DOHH2 (cell line): ENCODE data around the gene ZIC1.

ENCODE experiments used
- H3F3A ChIP-seq: fragments of 200-600 bp; sonication (generic), shearing (Covaris generic); 2 replicates; pipeline ENCODE4 v1.6.0; 2016; ENCODE audit warnings: antibody characterized with exemption, mild to moderate bottlenecking; ENCODE audit not compliant: control insufficient read depth, insufficient read depth
- H3K27ac ChIP-seq: fragments of 200-600 bp; sonication (generic); 2 replicates; pipeline ENCODE4 v1.5.1; 2014; ENCODE audit warnings: low read depth, mild to moderate bottlenecking, low read length, moderate library complexity
- H3K27me3 ChIP-seq: fragments of 200-600 bp; sonication (generic); 2 replicates; pipeline ENCODE4 v1.6.1; 2014; ENCODE audit warnings: mild to moderate bottlenecking, low read length, mixed read lengths; ENCODE audit not compliant: control insufficient read depth
- H3K36me3 ChIP-seq: fragments of 200-600 bp; sonication (generic); 2 replicates; pipeline ENCODE4 v1.6.1; 2014; ENCODE audit warnings: mild to moderate bottlenecking, low read length, moderate library complexity, mixed read lengths; ENCODE audit not compliant: control insufficient read depth
- H3K4me1 ChIP-seq: fragments of 200-600 bp; sonication (generic); 2 replicates; pipeline ENCODE4 v1.6.1; 2014; ENCODE audit warnings: mild to moderate bottlenecking, low read length, mixed read lengths; ENCODE audit not compliant: control insufficient read depth
- H3K4me2 ChIP-seq: fragments of 200-600 bp; sonication (generic); 2 replicates; pipeline ENCODE4 v1.6.0; 2014; ENCODE audit warnings: mild to moderate bottlenecking, low read length, moderate library complexity
- H3K4me3 ChIP-seq: fragments of 200-600 bp; sonication (generic); 2 replicates; pipeline ENCODE4 v1.5.1; 2014; ENCODE audit warnings: mild to moderate bottlenecking, low read length, mixed read lengths
- H3K79me2 ChIP-seq: fragments of 200-600 bp; sonication (generic); 2 replicates; pipeline ENCODE4 v1.6.1; 2014; ENCODE audit warnings: mild to moderate bottlenecking, low read length, mixed read lengths; ENCODE audit not compliant: control insufficient read depth
- H3K9me2 ChIP-seq: fragments of 200-600 bp; sonication (generic); replicated peaks from 2 replicates; pipeline ENCODE4 v1.6.1; 2014; ENCODE audit warnings: mild to moderate bottlenecking, low read length, mixed read lengths; ENCODE audit not compliant: control insufficient read depth
- H3K9me3 ChIP-seq: fragments of 200-600 bp; sonication (generic); 2 replicates; pipeline ENCODE4 v1.6.1; 2014; ENCODE audit warnings: antibody characterized with exemption, low read length, mixed read lengths; ENCODE audit not compliant: control insufficient read depth, insufficient read depth
- H4K20me1 ChIP-seq: fragments of 200-600 bp; sonication (generic); 2 replicates; pipeline ENCODE4 v1.6.0; 2014; ENCODE audit warnings: low read depth, mild to moderate bottlenecking, antibody characterized with exemption, low read length, moderate library complexity; ENCODE audit not compliant: control insufficient read depth, insufficient read depth
- EZH2phosphoT487 ChIP-seq: fragments of 200-600 bp; sonication (generic); IDR thresholded peaks from 2 replicates; pipeline ENCODE4 v1.6.1; 2017; ENCODE audit warnings: borderline replicate concordance, mild to moderate bottlenecking, antibody characterized with exemption, low read length, moderate library complexity, mixed read lengths
- TF ChIP-seq, protein P1 (sequence below): fragments of 200-600 bp; sonication (generic); IDR thresholded peaks from one replicate; pipeline ENCODE4 v1.5.1; 2014; ENCODE audit warnings: antibody characterized with exemption, mild to moderate bottlenecking, low read depth, low read length; ENCODE audit not compliant: poor library complexity, severe bottlenecking

Gene ZIC1

DNA sequence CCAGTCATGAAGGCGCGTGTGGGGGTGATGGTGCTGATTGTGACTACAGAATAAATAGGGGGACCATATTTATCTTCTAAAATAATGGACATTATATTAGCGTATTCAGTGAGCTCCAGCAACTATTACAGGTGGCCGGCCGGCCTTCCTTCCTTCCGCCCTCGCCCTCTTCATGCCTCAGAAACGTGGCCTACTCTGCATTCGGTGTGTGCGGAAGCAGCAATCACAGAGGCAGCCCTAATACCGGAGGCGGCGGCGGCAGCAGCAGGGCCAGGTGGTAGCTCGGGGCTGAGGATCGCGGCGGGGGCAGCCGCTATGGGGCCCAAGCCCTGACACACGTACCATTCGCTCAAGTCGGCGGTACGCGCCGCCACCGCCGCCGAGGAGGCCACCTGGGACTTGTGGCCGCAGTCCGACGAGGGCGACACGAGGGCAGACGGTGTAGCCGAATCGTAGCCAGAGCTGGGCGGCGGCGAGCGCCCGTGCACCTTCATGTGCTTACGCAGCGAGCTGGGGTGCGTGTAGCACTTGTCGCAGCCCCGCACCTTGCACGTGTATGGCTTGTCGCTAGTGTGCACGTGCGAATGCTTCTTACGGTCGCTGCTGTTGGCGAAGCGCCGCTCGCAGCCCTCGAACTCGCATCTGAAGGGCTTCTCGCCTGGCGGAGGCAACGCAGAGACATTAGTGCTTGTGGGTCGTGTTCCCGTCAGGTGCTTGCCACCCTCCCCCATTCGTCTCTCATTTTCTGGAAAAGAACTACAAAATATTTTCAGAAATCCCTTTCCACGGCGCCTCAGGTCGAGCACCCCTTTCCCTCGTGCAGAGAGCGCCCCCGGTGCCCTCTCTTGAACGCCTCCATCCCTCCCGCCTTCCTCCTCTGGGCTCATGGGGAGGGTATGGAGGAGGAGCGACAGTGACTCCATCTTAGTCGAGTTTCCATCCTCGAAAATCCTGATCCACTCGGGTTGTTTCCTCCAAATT, 18.3 kb upstream of the ZIC1 start:
- Histone ChIP-seq H3K27ac (no peak overlapping the region), H3K9me3 (peaks cover 1% of the 10 kb centered on the region), H3K9me2 (no peaks in the 10 kb centered on the region), H3K4me3 (no peak overlapping the region), H3K4me1 (no peaks in the 10 kb centered on the region), H3K36me3 (no peaks in the 10 kb centered on the region), H4K20me1 (no peaks in the 10 kb centered on the region), H3K4me2 (no peak overlapping the region), H3K79me2 (no peaks in the 10 kb centered on the region), H3K27me3 (no peaks in the 10 kb centered on the region), H3F3A (no peaks in the 10 kb centered on the region)
- TF ChIP-seq EZH2phosphoT487: no peak
- TF ChIP-seq, protein P1, sequence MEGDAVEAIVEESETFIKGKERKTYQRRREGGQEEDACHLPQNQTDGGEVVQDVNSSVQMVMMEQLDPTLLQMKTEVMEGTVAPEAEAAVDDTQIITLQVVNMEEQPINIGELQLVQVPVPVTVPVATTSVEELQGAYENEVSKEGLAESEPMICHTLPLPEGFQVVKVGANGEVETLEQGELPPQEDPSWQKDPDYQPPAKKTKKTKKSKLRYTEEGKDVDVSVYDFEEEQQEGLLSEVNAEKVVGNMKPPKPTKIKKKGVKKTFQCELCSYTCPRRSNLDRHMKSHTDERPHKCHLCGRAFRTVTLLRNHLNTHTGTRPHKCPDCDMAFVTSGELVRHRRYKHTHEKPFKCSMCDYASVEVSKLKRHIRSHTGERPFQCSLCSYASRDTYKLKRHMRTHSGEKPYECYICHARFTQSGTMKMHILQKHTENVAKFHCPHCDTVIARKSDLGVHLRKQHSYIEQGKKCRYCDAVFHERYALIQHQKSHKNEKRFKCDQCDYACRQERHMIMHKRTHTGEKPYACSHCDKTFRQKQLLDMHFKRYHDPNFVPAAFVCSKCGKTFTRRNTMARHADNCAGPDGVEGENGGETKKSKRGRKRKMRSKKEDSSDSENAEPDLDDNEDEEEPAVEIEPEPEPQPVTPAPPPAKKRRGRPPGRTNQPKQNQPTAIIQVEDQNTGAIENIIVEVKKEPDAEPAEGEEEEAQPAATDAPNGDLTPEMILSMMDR: no peak

DNA sequence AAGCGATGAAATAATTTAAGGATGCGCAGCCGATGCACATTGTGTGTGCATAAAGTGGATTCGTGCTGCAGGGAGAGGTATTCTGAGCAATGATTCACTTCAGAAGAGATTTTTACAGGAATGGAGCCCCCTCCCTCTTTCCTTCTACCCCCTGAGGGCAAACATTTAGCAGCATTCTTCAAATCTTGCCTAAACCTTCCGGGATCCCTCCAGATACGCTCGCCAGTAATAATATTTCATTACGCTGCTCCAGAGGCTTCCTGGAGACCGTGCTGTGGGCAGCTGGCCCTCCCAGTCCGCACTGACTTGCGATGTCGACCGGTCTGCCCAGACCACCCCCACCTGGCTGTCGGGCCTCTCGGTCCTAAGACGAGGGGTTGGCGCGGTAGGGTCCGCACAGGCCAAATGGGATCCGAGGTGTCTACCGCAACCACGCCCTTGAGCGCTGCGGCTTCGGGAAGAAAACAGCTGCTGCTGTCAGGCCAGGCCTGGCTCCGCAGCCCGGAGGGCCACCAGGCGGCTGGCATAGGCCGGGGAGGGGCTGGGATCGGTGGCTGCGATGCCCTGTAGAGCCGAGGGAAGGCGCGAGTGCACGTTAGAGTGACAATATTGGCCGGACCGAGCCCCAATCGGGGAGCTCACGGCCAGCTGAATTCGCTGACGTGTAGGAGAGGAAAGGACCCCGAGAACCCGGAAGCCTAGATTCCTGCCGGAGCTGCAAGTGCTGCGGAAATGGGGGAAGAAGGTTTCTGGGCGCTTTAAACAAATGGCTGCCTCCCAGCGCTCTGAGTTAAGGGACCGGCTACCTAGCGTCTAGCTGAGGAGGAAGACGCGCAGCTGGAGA, 17.2 kb upstream of the ZIC1 start:
- Histone ChIP-seq H3K27me3 (no peaks in the 10 kb centered on the region), H3K4me1 (no peaks in the 10 kb centered on the region), H3F3A (no peaks in the 10 kb centered on the region), H3K9me3 (peaks cover 6% of the 10 kb centered on the region), H4K20me1 (no peaks in the 10 kb centered on the region), H3K4me3 (no peak overlapping the region), H3K9me2 (no peaks in the 10 kb centered on the region), H3K4me2 (no peak overlapping the region), H3K36me3 (no peaks in the 10 kb centered on the region), H3K79me2 (no peaks in the 10 kb centered on the region), H3K27ac (no peak overlapping the region)
- TF ChIP-seq, protein P1: no peak
- no peak for TF ChIP-seq EZH2phosphoT487

DNA sequence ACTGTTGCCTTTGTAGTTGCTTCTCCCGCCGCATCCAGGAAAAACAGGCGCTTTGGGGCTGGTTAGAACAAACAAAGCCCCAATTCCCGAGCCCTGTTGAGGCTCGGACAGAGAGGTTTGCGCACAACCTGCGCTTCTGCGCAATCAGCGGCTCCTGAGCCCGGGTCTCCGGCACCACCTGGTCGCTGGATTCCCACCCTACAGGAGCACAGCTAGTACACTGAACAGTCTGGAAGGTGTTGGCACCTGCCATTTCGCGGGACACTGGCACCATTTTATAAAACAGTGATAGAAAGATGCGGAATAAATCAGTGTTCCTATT, 16.6 kb upstream of the ZIC1 start:
- no peaks in the 10 kb centered on the region for H3K4me1 ChIP-seq
- H4K20me1 ChIP-seq: no peaks in the 10 kb centered on the region
- no peaks in the 10 kb centered on the region for H3K79me2 ChIP-seq
- H3K9me3 ChIP-seq: peaks cover 11% of the 10 kb centered on the region
- H3F3A ChIP-seq: no peaks in the 10 kb centered on the region
- H3K27me3 ChIP-seq: no peaks in the 10 kb centered on the region
- no peak overlapping the region for H3K4me2 ChIP-seq
- H3K9me2 ChIP-seq: no peaks in the 10 kb centered on the region
- no peak overlapping the region for H3K4me3 ChIP-seq
- no peak for TF ChIP-seq EZH2phosphoT487
- TF ChIP-seq, protein P1: no peak
- H3K27ac ChIP-seq: no peak overlapping the region
- H3K36me3 ChIP-seq: no peaks in the 10 kb centered on the region
